HepG2 (cell line): ENCODE measurements around the gene SMARCE1. TPM values are rescaled to one million over a fixed set of nuclear protein-coding genes. Genes with fewer than 3 reads are reported as not detected.

ENCODE experiments used
- CC2D1A ChIP-seq: sonication (generic); formaldehyde crosslinking; IDR thresholded peaks from 2 replicates; pipeline ENCODE4 v1.8.1; 2023; ENCODE audit warnings: mild to moderate bottlenecking, missing genetic modification reagents
- ETV5 ChIP-seq: IDR thresholded peaks from 2 replicates; pipeline ENCODE4 v1.6.1; 2018; ENCODE audit warnings: missing biosample characterization, missing genetic modification reagents, inconsistent platforms, borderline replicate concordance
- FOXA1 ChIP-seq, 2 experiments: fragments of 450-650 bp in 1 of 2; sonication (generic) in 1 of 2; formaldehyde crosslinking in 1 of 2; IDR thresholded peaks; 2 replicates each; pipeline versions ENCODE4 v1.4.0 to v1.6.1; 2016 to 2020; ENCODE audit warnings: missing genetic modification reagents in 1 of 2
- HNF4G ChIP-seq, 2 experiments: sonication (generic) in 1 of 2; formaldehyde crosslinking in 1 of 2; IDR thresholded peaks; 2 replicates each; pipeline versions ENCODE4 v1.4.0 to v1.6.1; 2011 to 2020; ENCODE audit warnings: borderline replicate concordance in 2 of 2, low read depth in 2 of 2, mild to moderate bottlenecking in 2 of 2, low read length in 1 of 2, missing genetic modification reagents in 1 of 2, moderate library complexity in 1 of 2
- KDM3A ChIP-seq: IDR thresholded peaks from 2 replicates; pipeline ENCODE4 v1.6.1; 2018; ENCODE audit warnings: low read depth, missing compliant biosample characterization
- MAF1 ChIP-seq: sonication (generic); formaldehyde crosslinking; IDR thresholded peaks from 2 replicates; pipeline ENCODE4 v1.5.0; 2020; ENCODE audit warnings: missing genetic modification reagents, borderline replicate concordance
- RELA ChIP-seq: sonication (generic); formaldehyde crosslinking; IDR thresholded peaks from 2 replicates; pipeline ENCODE4 v1.4.0; 2020; ENCODE audit warnings: missing genetic modification reagents
- TBP ChIP-seq: sonication (generic); formaldehyde crosslinking; IDR thresholded peaks from 2 replicates; pipeline ENCODE4 v1.5.0; 2020; ENCODE audit warnings: missing genetic modification reagents
- ZBTB7B ChIP-seq: sonication (generic); formaldehyde crosslinking; IDR thresholded peaks from 2 replicates; pipeline ENCODE4 v1.4.0; 2020; ENCODE audit warnings: missing genetic modification reagents
- ZNF234 ChIP-seq: sonication (generic); formaldehyde crosslinking; conservative IDR thresholded peaks from 2 replicates; pipeline ENCODE4 v1.5.1; 2020; ENCODE audit warnings: mild to moderate bottlenecking, missing genetic modification reagents
- ZNF570 ChIP-seq: sonication (generic); formaldehyde crosslinking; IDR thresholded peaks from 2 replicates; pipeline ENCODE4 v1.4.0; 2020; ENCODE audit warnings: mild to moderate bottlenecking, missing genetic modification reagents, borderline replicate concordance
- ZNF75D ChIP-seq: sonication (generic); formaldehyde crosslinking; IDR thresholded peaks from 2 replicates; pipeline ENCODE4 v1.8.1; 2023; ENCODE audit warnings: missing genetic modification reagents, mild to moderate bottlenecking, borderline replicate concordance
- ZNF772 ChIP-seq: sonication (generic); formaldehyde crosslinking; IDR thresholded peaks from 2 replicates; pipeline ENCODE4 v1.5.0; 2020; ENCODE audit warnings: mild to moderate bottlenecking, missing genetic modification reagents
- ZNF788 ChIP-seq: sonication (generic); formaldehyde crosslinking; IDR thresholded peaks from 2 replicates; pipeline ENCODE4 v1.5.0; 2020; ENCODE audit warnings: mild to moderate bottlenecking, missing genetic modification reagents, borderline replicate concordance
- ZNF883 ChIP-seq: sonication (generic); formaldehyde crosslinking; IDR thresholded peaks from 2 replicates; pipeline ENCODE4 v1.5.1; 2020; ENCODE audit warnings: mild to moderate bottlenecking, missing genetic modification reagents; ENCODE audit errors: not compliant biosample characterization
- polyA plus RNA-seq, 8 experiments: library from polyadenylated mRNA; depleted of rRNA in 3 of 8; stranded (reverse) in 7 of 8; unstranded in 1 of 8; fragments of >200 nt; fragmentation: Illumina TruSeq in 4 of 8; extraction: Trizol in 4 of 8; gene quantifications; 2 replicates each; pipeline versions ENCODE4 v1.2.1 to v1.2.3, GENCODE V29; 2011 to 2016; ENCODE audit warnings: low read depth in 4 of 8, missing spikeins in 1 of 8, mixed read lengths in 1 of 8; ENCODE audit not compliant: insufficient read depth in 1 of 8
- total RNA-seq, 5 experiments: library from RNA; depleted of rRNA; stranded (reverse); fragments of >200 nt; fragmentation: Illumina TruSeq; extraction: Trizol; gene quantifications; 2 replicates each; pipeline ENCODE4 v1.2.3, GENCODE V29; 2016; ENCODE audit warnings: low read depth in 1 of 5
- TF ChIP-seq, protein P1 (sequence below): sonication (generic); formaldehyde crosslinking; IDR thresholded peaks from 2 replicates; pipeline ENCODE4 v1.8.1; 2023; ENCODE audit warnings: mild to moderate bottlenecking, missing genetic modification reagents
- TF ChIP-seq, protein P2 (sequence below): fragments of 450-650 bp; IDR thresholded peaks from 2 replicates; pipeline ENCODE4 v1.6.1; 2017
- TF ChIP-seq, protein P3 (sequence below): sonication (generic); formaldehyde crosslinking; IDR thresholded peaks from 2 replicates; pipeline ENCODE4 v1.4.0; 2020; ENCODE audit warnings: missing genetic modification reagents, borderline replicate concordance

SMARCE1 gene
- total and polyA plus RNA-seq, 2 of the 13 experiments (the other 11 are each of a cell fraction or from before 2014, with no cell fraction given) = 43.5 to 127 TPM

DNA sequence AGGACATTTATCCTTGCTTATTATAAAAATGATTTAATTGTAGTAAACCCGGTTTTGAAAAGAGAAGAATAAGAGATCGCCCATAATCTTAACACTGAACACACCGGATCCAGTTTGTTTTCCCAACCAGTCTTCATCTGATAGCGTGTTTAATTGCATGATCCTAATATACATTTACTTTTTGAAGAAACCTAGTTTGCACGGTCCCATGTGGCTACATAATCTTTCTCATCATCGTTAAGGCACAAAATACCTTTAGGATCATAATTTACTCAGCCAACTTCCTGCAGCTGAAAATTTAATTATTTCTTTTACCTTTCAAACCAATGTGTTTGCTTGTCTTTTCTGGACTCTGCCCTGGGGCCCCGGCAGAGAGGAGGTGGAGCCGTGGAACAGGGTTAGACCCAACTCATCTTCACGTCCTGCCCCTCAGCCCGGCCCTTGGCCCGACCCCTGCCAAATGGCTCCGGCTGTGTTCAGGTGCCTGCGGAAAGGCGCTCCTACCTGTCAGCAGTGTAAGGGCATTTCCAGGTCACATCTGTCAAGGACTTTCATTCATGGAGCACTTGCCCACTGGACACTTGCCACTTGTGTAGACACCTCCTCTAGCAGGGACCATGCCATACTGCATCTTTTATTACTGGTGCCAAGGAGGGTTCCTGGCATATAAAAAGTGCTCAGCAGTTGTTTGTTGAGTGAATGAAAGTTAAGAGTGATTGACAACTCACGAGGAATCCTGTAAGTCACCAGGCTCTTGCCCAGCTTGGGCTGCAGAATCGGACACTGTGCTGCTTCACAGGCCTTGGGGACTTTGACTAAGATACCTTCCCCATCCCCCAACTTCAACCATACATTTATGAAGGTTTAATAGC is 28.6 kb downstream of the SMARCE1 start (continued):
- TF ChIP-seq MAF1 (CRISPR knock-in tag) (no peak), FOXA1 (IDR thresholded peaks at IDR 0.05) (no peak), FOXA1 (CRISPR knock-in tag; IDR thresholded peaks at IDR 0.05) (no peak), ETV5 (CRISPR knock-in tag) (peak; percentile 45; the same call in 1 of the 2 replicates), ZNF570 (CRISPR knock-in tag) (no peak), ZNF75D (CRISPR knock-in tag) (no peak), ZNF883 (peak; percentile 34), TBP (no peak), ZBTB7B (CRISPR knock-in tag) (no peak), HNF4G (IDR thresholded peaks at IDR 0.05; ENCODE audit: borderline replicate concordance, low read depth, low read length) (peak; percentile 80), HNF4G (CRISPR knock-in tag; IDR thresholded peaks at IDR 0.05; ENCODE audit: borderline replicate concordance, low read depth) (no peak), CC2D1A (CRISPR knock-in tag) (no peak), ZNF772 (0 out of 2 replicates have a peak, but pooled peaks have one; percentile 34), ZNF788 (CRISPR knock-in tag) (peak; percentile 67), ZNF234 (CRISPR knock-in tag) (no peak), KDM3A (CRISPR knock-in tag) (peak; percentile 41; the same call in 1 of the 2 replicates), RELA (CRISPR knock-in tag) (no peak)
- TF ChIP-seq, protein P1, sequence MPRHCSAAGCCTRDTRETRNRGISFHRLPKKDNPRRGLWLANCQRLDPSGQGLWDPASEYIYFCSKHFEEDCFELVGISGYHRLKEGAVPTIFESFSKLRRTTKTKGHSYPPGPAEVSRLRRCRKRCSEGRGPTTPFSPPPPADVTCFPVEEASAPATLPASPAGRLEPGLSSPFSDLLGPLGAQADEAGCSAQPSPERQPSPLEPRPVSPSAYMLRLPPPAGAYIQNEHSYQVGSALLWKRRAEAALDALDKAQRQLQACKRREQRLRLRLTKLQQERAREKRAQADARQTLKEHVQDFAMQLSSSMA (CRISPR knock-in tag) = no peak
- TF ChIP-seq, protein P2, sequence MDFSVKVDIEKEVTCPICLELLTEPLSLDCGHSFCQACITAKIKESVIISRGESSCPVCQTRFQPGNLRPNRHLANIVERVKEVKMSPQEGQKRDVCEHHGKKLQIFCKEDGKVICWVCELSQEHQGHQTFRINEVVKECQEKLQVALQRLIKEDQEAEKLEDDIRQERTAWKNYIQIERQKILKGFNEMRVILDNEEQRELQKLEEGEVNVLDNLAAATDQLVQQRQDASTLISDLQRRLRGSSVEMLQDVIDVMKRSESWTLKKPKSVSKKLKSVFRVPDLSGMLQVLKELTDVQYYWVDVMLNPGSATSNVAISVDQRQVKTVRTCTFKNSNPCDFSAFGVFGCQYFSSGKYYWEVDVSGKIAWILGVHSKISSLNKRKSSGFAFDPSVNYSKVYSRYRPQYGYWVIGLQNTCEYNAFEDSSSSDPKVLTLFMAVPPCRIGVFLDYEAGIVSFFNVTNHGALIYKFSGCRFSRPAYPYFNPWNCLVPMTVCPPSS = no peak
- TF ChIP-seq, protein P3, sequence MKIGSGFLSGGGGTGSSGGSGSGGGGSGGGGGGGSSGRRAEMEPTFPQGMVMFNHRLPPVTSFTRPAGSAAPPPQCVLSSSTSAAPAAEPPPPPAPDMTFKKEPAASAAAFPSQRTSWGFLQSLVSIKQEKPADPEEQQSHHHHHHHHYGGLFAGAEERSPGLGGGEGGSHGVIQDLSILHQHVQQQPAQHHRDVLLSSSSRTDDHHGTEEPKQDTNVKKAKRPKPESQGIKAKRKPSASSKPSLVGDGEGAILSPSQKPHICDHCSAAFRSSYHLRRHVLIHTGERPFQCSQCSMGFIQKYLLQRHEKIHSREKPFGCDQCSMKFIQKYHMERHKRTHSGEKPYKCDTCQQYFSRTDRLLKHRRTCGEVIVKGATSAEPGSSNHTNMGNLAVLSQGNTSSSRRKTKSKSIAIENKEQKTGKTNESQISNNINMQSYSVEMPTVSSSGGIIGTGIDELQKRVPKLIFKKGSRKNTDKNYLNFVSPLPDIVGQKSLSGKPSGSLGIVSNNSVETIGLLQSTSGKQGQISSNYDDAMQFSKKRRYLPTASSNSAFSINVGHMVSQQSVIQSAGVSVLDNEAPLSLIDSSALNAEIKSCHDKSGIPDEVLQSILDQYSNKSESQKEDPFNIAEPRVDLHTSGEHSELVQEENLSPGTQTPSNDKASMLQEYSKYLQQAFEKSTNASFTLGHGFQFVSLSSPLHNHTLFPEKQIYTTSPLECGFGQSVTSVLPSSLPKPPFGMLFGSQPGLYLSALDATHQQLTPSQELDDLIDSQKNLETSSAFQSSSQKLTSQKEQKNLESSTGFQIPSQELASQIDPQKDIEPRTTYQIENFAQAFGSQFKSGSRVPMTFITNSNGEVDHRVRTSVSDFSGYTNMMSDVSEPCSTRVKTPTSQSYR (CRISPR knock-in tag) = no peak
